IMR-90 (cell line): Measurements from ENCODE around the gene TMPRSS3. TPM values are rescaled to one million over a fixed set of nuclear protein-coding genes. Genes with fewer than 3 reads are reported as not detected.

Experiments
- ATAC-seq: fragments of 200-7000 bp; cut with Tn5 transposase; 2 replicates; pipeline ENCODE4 v1.9.1; 2020; ENCODE audit warnings: low read depth, mild to moderate bottlenecking, moderate library complexity
- BruUV-seq: library from RNA; stranded (reverse); fragments of 400-500 nt; replicated peaks from 2 replicates; lab custom pipeline; 2021; lab: Mats Ljungman, UMichigan
- CTCF ChIA-PET: fragments of 300-600 bp; formaldehyde crosslinking; extraction: SDS; loops from one replicate; lab custom pipeline; 2021; ENCODE audit warnings: antibody characterized with exemption; lab: Yijun Ruan, JAX
- POLR2A ChIA-PET: fragments of 300-600 bp; sonication (Branson Sonifier 250); formaldehyde crosslinking; loops from one replicate; lab custom pipeline; 2022; ENCODE audit warnings: antibody characterized with exemption; ENCODE audit not compliant: unreplicated experiment; lab: Charles Lee
- DNase-seq: peaks from one replicate; pipeline ENCODE4 v3.0.0; 2013
- H2AFZ ChIP-seq: replicated peaks from 2 replicates; pipeline ENCODE3; 2013; ENCODE audit warnings: low read length, mild to moderate bottlenecking; ENCODE audit not compliant: poor library complexity
- H2AK5ac ChIP-seq: 2 replicates; pipeline ENCODE4 v1.6.1; 2013; ENCODE audit warnings: low read depth, low read length, inconsistent platforms
- H2AK9ac ChIP-seq: replicated peaks from 2 replicates; pipeline ENCODE3; 2013; ENCODE audit warnings: mild to moderate bottlenecking, low read depth, low read length, moderate library complexity; ENCODE audit not compliant: poor library complexity
- H2BK120ac ChIP-seq: 2 replicates; pipeline ENCODE4 v1.6.1; 2013; ENCODE audit warnings: low read depth, low read length, inconsistent platforms
- H2BK15ac ChIP-seq: 3 replicates; pipeline ENCODE4 v1.6.1; 2013; ENCODE audit warnings: low read depth, low read length, inconsistent platforms
- H2BK20ac ChIP-seq: 2 replicates; pipeline ENCODE4 v1.6.1; 2013; ENCODE audit warnings: low read depth, mild to moderate bottlenecking, inconsistent platforms, low read length, moderate library complexity
- H2BK5ac ChIP-seq: 2 replicates; pipeline ENCODE4 v1.6.1; 2013; ENCODE audit warnings: mild to moderate bottlenecking, low read depth, low read length, inconsistent platforms; ENCODE audit not compliant: poor library complexity, severe bottlenecking
- H3K14ac ChIP-seq: replicated peaks from 2 replicates; pipeline ENCODE4 v1.6.1; 2013; ENCODE audit warnings: low read depth, low read length, inconsistent platforms
- H3K18ac ChIP-seq: 2 replicates; pipeline ENCODE4 v1.6.1; 2013; ENCODE audit warnings: low read depth, low read length, control low read depth
- H3K23ac ChIP-seq: 2 replicates; pipeline ENCODE4 v1.6.1; 2013; ENCODE audit warnings: low read depth, low read length, inconsistent platforms
- H3K27ac ChIP-seq: 2 replicates; pipeline ENCODE4 v1.5.1; 2013; ENCODE audit warnings: mild to moderate bottlenecking, control low read depth, low read length; ENCODE audit not compliant: insufficient read depth
- H3K27me3 ChIP-seq: 2 replicates; pipeline ENCODE4 v1.6.1; 2013; ENCODE audit warnings: low read length; ENCODE audit not compliant: control insufficient read depth, insufficient read depth
- H3K36me3 ChIP-seq: 2 replicates; pipeline ENCODE4 v1.6.1; 2013; ENCODE audit warnings: low read length, mixed read lengths; ENCODE audit not compliant: control insufficient read depth, insufficient read depth
- H3K4ac ChIP-seq: 2 replicates; pipeline ENCODE4 v1.6.1; 2013; ENCODE audit warnings: low read depth, low read length, inconsistent platforms
- H3K4me1 ChIP-seq: 2 replicates; pipeline ENCODE4 v1.6.1; 2013; ENCODE audit warnings: low read length, mixed read lengths; ENCODE audit not compliant: control insufficient read depth, insufficient read depth
- H3K4me2 ChIP-seq: 2 replicates; pipeline ENCODE4 v1.6.1; 2013; ENCODE audit warnings: low read depth, mild to moderate bottlenecking, control low read depth, low read length, moderate library complexity
- H3K4me3 ChIP-seq: 2 replicates; pipeline ENCODE4 v1.5.1; 2013; ENCODE audit warnings: low read depth, mild to moderate bottlenecking, control low read depth, low read length, moderate library complexity; ENCODE audit not compliant: insufficient read depth
- H3K56ac ChIP-seq: 2 replicates; pipeline ENCODE4 v1.6.1; 2013; ENCODE audit warnings: low read length, inconsistent platforms; ENCODE audit not compliant: insufficient read depth; ENCODE audit errors: extremely low read depth
- H3K79me1 ChIP-seq, 2 experiments: 2 replicates each; pipeline ENCODE4 v1.6.1; 2013; ENCODE audit warnings: low read length in 2 of 2, inconsistent platforms in 1 of 2, low read depth in 1 of 2
- H3K9ac ChIP-seq: 2 replicates; pipeline ENCODE4 v1.6.1; 2013; ENCODE audit warnings: low read depth, low read length, control low read depth
- H3K9me1 ChIP-seq: 2 replicates; pipeline ENCODE4 v1.6.1; 2013; ENCODE audit warnings: low read length, inconsistent platforms; ENCODE audit not compliant: insufficient read depth
- H3K9me3 ChIP-seq: 2 replicates; pipeline ENCODE4 v1.6.1; 2013; ENCODE audit warnings: low read length; ENCODE audit not compliant: control insufficient read depth, insufficient read depth
- H4K20me1 ChIP-seq: 2 replicates; pipeline ENCODE4 v1.6.1; 2013; ENCODE audit warnings: low read length, inconsistent platforms; ENCODE audit not compliant: insufficient read depth
- H4K5ac ChIP-seq: 2 replicates; pipeline ENCODE4 v1.6.1; 2013; ENCODE audit warnings: mild to moderate bottlenecking, low read depth, low read length, control low read depth
- H4K8ac ChIP-seq, 2 experiments: 2 replicates each; pipeline ENCODE4 v1.6.1; 2013; ENCODE audit warnings: low read depth in 2 of 2, low read length in 2 of 2, control low read depth in 1 of 2, inconsistent platforms in 1 of 2
- H4K91ac ChIP-seq: 2 replicates; pipeline ENCODE4 v1.6.1; 2013; ENCODE audit warnings: low read depth, low read length, inconsistent platforms; ENCODE audit not compliant: insufficient read depth
- CEBPB ChIP-seq: IDR thresholded peaks from 2 replicates; pipeline ENCODE4 v1.6.1; 2012; ENCODE audit warnings: low read depth, low read length, improper control_type of control experiment
- CHD1 ChIP-seq: IDR thresholded peaks from 2 replicates; pipeline ENCODE4 v1.6.1; 2012; ENCODE audit warnings: low read depth, low read length, improper control_type of control experiment
- FOS ChIP-seq: fragments of 150-350 bp; IDR thresholded peaks from 2 replicates; pipeline ENCODE4 v1.6.1; 2016; ENCODE audit warnings: low read depth, low read length
- MAFK ChIP-seq: IDR thresholded peaks from 2 replicates; pipeline ENCODE4 v1.6.1; 2012; ENCODE audit warnings: low read depth, low read length, improper control_type of control experiment
- MAZ ChIP-seq: IDR thresholded peaks from 2 replicates; pipeline ENCODE4 v1.6.1; 2012; ENCODE audit warnings: low read depth, mild to moderate bottlenecking, low read length, improper control_type of control experiment, moderate library complexity, borderline replicate concordance
- NFE2L2 ChIP-seq: fragments of 150-350 bp; IDR thresholded peaks from 2 replicates; pipeline ENCODE4 v1.6.1; 2016; ENCODE audit warnings: low read depth, mild to moderate bottlenecking, low read length
- POLR2A ChIP-seq: IDR thresholded peaks from 2 replicates; pipeline ENCODE4 v1.6.1; 2012; ENCODE audit warnings: mild to moderate bottlenecking, low read depth, low read length
- RFX5 ChIP-seq: IDR thresholded peaks from 2 replicates; pipeline ENCODE4 v1.8.0; 2012; ENCODE audit warnings: low read depth, mild to moderate bottlenecking, low read length, moderate library complexity
- SMC3 ChIP-seq: fragments of 150-350 bp; IDR thresholded peaks from 2 replicates; pipeline ENCODE4 v1.6.1; 2016; ENCODE audit warnings: low read depth, mild to moderate bottlenecking, antibody characterized with exemption, low read length, moderate library complexity
- WGBS, 2 experiments: methylation state at CpG; one replicate each; pipeline versions ENCODE4 v1.1.5 to v1.1.7; 2013; ENCODE audit warnings: missing lambda C conversion rate in 2 of 2; ENCODE audit not compliant: insufficient read length in 1 of 2; ENCODE audit errors: extremely low coverage in 2 of 2; 5-methylcytosine and 5-hydroxymethylcytosine counted together
- dilution Hi-C: fragments of 300-500 bp; cut with HindIII; formaldehyde crosslinking; loops from one replicate; pipeline ENCODE4 v1.14.3; 2018; ENCODE audit warnings: low sequenced_read_pairs; ENCODE audit not compliant: unreplicated experiment
- in situ Hi-C: fragments of 300-500 bp; cut with MboI; formaldehyde crosslinking; loops from 3 replicates; pipeline ENCODE4 v1.14.3; 2019; ENCODE audit warnings: low sequenced_read_pairs, inconsistent platforms, mixed read lengths
- intact Hi-C: fragments of 100-400 bp; cut with micrococcal nuclease; formaldehyde crosslinking; loops from 2 replicates; pipeline ENCODE4 v1.10.0; 2022
- polyA plus RNA-seq, 3 experiments: library from polyadenylated mRNA; depleted of rRNA; stranded (reverse); fragments of >200 nt; gene quantifications; 2 replicates each; pipeline ENCODE4 v1.2.3, GENCODE V29; 2012; ENCODE audit warnings: low replicate concordance in 1 of 3
- total RNA-seq: library from RNA; depleted of rRNA; stranded (reverse); fragments of >200 nt; gene quantifications from 2 replicates; pipeline ENCODE4 v1.2.3, GENCODE V29; 2012
- TF ChIP-seq, protein P1 (sequence below): fragments of 150-350 bp; IDR thresholded peaks from 2 replicates; pipeline ENCODE4 v1.6.1; 2016; ENCODE audit warnings: low read depth, mild to moderate bottlenecking, low read length, moderate library complexity, borderline replicate concordance
- TF ChIP-seq, protein P2 (sequence below): fragments of 150-350 bp; IDR thresholded peaks from 2 replicates; pipeline ENCODE4 v1.6.1; 2017; ENCODE audit warnings: mild to moderate bottlenecking, antibody characterized with exemption, low read length, low read depth

TMPRSS3 gene
- total and polyA plus RNA-seq, 2 of the 4 experiments (the other 2 are of a cell fraction), result not detected

DNA sequence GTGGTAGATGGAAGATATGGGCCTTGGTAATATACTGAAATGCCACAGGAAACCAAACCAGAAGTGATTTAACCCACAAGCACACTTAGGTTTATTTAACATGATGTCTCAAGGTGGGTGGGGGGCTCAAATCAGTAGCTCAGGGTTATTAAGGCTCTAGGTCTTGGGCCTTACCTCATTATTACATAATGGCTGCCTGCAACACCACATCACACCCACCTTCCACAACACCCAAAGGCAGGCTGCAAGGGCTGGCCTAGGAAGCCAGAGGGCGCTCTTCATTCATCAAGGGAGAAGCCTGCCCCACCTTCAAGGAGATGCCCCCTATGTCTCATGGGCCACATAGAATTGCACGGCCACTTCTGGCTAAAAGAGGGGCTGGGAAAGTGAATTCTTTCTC, 35.5 kb downstream of the TMPRSS3 start:
- Histone ChIP-seq H4K5ac (no peak overlapping the region), H4K20me1 (no peaks in the 10 kb centered on the region), H3K23ac (no peak overlapping the region), H3K4me1 (no peaks in the 10 kb centered on the region), H3K36me3 (no peaks in the 10 kb centered on the region), H2AK5ac (no peak overlapping the region), H2BK120ac (no peak overlapping the region), H3K27ac (no peak overlapping the region), H2AFZ (peak overlapping the region; percentile 23), H3K56ac (no peak overlapping the region), H3K9ac (no peak overlapping the region), H3K27me3 (peaks cover 21% of the 10 kb centered on the region), H3K9me1 (no peaks in the 10 kb centered on the region), H3K79me1 (no peaks in the 10 kb centered on the region), H2AK9ac (no peak overlapping the region), H3K9me3 (no peaks in the 10 kb centered on the region), H3K18ac (no peak overlapping the region), H3K4ac (no peak overlapping the region), H4K8ac (no peak overlapping the region), H4K91ac (no peak overlapping the region), H3K14ac (no peak overlapping the region), H2BK20ac (no peak overlapping the region), H2BK15ac (no peak overlapping the region), H3K4me2 (no peak overlapping the region), H2BK5ac (no peak overlapping the region), H3K4me3 (no peak overlapping the region)
- no peak for TF ChIP-seq CHD1
- TF ChIP-seq MAZ, result no peak
- no peak for TF ChIP-seq NFE2L2
- TF ChIP-seq MAFK, result no peak
- TF ChIP-seq, protein P1, sequence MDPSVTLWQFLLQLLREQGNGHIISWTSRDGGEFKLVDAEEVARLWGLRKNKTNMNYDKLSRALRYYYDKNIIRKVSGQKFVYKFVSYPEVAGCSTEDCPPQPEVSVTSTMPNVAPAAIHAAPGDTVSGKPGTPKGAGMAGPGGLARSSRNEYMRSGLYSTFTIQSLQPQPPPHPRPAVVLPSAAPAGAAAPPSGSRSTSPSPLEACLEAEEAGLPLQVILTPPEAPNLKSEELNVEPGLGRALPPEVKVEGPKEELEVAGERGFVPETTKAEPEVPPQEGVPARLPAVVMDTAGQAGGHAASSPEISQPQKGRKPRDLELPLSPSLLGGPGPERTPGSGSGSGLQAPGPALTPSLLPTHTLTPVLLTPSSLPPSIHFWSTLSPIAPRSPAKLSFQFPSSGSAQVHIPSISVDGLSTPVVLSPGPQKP, result no peak
- TF ChIP-seq SMC3, result no peak
- no peak for TF ChIP-seq CEBPB
- no peak for TF ChIP-seq POLR2A
- TF ChIP-seq, protein P2, sequence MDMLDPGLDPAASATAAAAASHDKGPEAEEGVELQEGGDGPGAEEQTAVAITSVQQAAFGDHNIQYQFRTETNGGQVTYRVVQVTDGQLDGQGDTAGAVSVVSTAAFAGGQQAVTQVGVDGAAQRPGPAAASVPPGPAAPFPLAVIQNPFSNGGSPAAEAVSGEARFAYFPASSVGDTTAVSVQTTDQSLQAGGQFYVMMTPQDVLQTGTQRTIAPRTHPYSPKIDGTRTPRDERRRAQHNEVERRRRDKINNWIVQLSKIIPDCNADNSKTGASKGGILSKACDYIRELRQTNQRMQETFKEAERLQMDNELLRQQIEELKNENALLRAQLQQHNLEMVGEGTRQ, result no peak
- no peak for TF ChIP-seq FOS
- no peak for TF ChIP-seq RFX5
- intact Hi-C loops (no loop called here), dilution Hi-C loops (no loop called here), in situ Hi-C loops (no loop called here)
- ATAC-seq (no peak), DNase-seq (no peak)
- CTCF ChIA-PET, result no interaction called here
- WGBS, 2 experiments, result no CpG with 5 or more reads among the region's 2 CpGs
- POLR2A ChIA-PET, result no interaction called here
- BruUV-seq, result no TSS peak
